ENCODE results near the gene KSR2. TPM values are rescaled to one million over a fixed set of nuclear protein-coding genes. Genes with fewer than 3 reads are reported as not detected.
"Not testable (repeated sequence)": the region's sequence is repeated elsewhere in the genome, so short reads cannot be mapped to it uniquely, and the experiment has no call there.

The KSR2 gene
- total RNA-seq, 1 donor: 0.10 TPM

DNA sequence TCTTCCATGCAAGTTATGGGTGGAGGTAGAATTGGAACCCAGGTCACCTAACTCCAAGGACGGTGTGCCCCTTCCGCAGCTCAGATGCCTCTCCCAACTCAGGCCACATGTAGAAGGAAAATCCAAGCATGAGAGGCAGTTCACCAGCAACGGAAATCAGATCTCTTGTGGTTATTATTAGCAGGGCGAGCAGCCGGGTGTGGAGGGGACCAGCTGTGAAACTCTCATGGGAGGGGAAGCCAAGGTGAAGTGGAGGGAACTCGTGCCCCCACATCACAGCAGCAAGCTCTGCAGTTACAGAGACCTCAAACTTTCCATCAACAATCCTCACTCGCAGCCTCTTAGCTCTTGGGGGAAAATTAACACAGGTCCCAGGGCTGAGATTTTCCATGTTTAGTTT lies 79.7 kb downstream of the KSR2 start:
- no peaks in the 10 kb centered on the region for H3K4me1 ChIP-seq (ENCODE audit: insufficient read depth, low read length)
- no peak overlapping the region for H3K4me3 ChIP-seq (ENCODE audit: low read length)
- H3K27me3 ChIP-seq (ENCODE audit: insufficient read depth, low read length): no peaks in the 10 kb centered on the region

DNA sequence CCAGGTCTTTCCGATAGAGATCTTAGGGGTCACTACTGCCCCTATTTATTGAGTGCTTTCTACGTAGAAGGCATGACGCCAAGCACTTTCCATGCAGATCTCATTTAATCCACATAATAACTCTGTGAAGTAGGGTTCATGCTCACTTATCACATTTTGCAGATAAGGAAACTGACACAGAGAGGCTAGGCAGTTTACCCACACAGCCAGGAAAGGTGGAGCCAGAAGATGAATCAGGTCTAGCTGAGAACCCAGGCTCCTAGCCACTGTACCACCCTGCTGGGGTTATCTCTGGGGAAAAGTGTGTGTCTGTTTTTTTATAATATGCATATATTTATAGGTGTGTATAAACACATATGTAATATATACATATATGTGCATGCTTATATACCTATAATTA lies 83.6 kb downstream of the KSR2 start:
- Histone ChIP-seq H3K4me1 (ENCODE audit: insufficient read depth, low read length) (no peaks in the 10 kb centered on the region), H3K27me3 (ENCODE audit: insufficient read depth, low read length) (no peaks in the 10 kb centered on the region), H3K4me3 (ENCODE audit: low read length) (no peak overlapping the region), H3K9me3 (ENCODE audit: low read depth, low read length) (no peaks in the 10 kb centered on the region)

More for the DNA sequence above, 79.7 kb downstream of the KSR2 start:
- H3K9me3 ChIP-seq (ENCODE audit: low read depth, low read length): no peaks in the 10 kb centered on the region

DNA sequence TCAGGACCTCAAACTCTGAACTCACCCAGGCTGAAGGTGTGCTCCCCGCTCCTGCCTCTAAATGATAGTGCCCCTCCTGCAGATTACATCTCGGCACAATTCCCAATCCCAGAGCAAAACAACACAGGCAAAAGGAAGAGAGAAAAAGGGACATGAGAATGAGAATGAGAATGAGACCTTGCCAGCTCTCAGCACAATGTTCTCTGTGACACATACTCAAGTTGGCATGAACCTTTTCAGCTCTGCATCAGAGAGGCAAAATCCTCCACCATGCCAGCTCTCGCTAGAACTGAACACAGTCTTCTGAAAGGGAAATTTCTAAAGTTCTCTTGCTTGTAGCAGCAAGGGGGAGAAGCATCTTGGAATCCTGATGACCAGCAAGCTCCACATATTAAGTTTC lies 84.6 kb downstream of the KSR2 start:
- Histone ChIP-seq H3K4me1 (ENCODE audit: insufficient read depth, low read length) (no peaks in the 10 kb centered on the region), H3K4me3 (ENCODE audit: low read length) (no peak overlapping the region), H3K9me3 (ENCODE audit: low read depth, low read length) (no peaks in the 10 kb centered on the region), H3K27me3 (ENCODE audit: insufficient read depth, low read length) (no peaks in the 10 kb centered on the region)

- no peaks in the 10 kb centered on the region for H3K4me1 ChIP-seq (ENCODE audit: insufficient read depth, low read length)
- no peak overlapping the region for H3K4me3 ChIP-seq (ENCODE audit: low read length)
- H3K27me3 ChIP-seq (ENCODE audit: insufficient read depth, low read length): no peaks in the 10 kb centered on the region
- H3K9me3 ChIP-seq (ENCODE audit: low read depth, low read length): no peaks in the 10 kb centered on the region
Measured at GRCh38 chr12:117882603-117883184, 86.1 kb downstream of the KSR2 start.

- H3K9me3 ChIP-seq (ENCODE audit: low read depth, low read length): no peaks in the 10 kb centered on the region
- H3K4me1 ChIP-seq (ENCODE audit: insufficient read depth, low read length): no peaks in the 10 kb centered on the region
- H3K27me3 ChIP-seq (ENCODE audit: insufficient read depth, low read length): no peaks in the 10 kb centered on the region
- no peak overlapping the region for H3K4me3 ChIP-seq (ENCODE audit: low read length)
Measured at GRCh38 chr12:117882181-117882580, 86.6 kb downstream of the KSR2 start.

DNA sequence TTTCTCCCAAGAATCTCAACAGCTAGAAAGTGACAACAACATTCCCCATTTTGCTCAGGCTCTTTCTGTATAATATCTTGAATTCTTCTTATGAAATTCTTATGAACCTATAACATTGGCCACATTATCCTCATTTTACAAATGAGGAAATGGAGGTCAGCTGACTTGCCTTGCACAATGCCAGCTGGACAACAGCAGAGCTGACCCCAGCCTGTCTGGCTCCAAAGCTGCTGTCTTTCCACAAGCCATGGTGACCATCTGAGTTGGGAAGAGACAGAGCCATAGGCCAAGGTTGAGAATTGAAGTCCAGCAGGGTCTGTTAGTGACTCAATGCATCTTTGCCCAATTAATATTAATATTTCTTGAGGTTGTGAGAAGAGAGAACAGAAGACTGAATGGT lies 87.3 kb downstream of the KSR2 start:
- Histone ChIP-seq H3K27me3 (ENCODE audit: insufficient read depth, low read length) (no peaks in the 10 kb centered on the region), H3K4me1 (ENCODE audit: insufficient read depth, low read length) (no peaks in the 10 kb centered on the region), H3K9me3 (ENCODE audit: low read depth, low read length) (no peaks in the 10 kb centered on the region), H3K4me3 (ENCODE audit: low read length) (no peak overlapping the region)

- Histone ChIP-seq H3K4me3 (ENCODE audit: low read length) (no peak overlapping the region), H3K27me3 (ENCODE audit: insufficient read depth, low read length) (peaks cover 11% of the 10 kb centered on the region), H3K4me1 (ENCODE audit: insufficient read depth, low read length) (no peaks in the 10 kb centered on the region), H3K9me3 (ENCODE audit: low read depth, low read length) (no peaks in the 10 kb centered on the region)
Measured at GRCh38 chr12:117878605-117879004, 90.2 kb downstream of the KSR2 start.

GRCh38 chr12:117876436-117876816 lies 92.4 kb downstream of the KSR2 start:
- H3K4me3 ChIP-seq (ENCODE audit: low read length): no peak overlapping the region
- peaks cover 11% of the 10 kb centered on the region for H3K27me3 ChIP-seq (ENCODE audit: insufficient read depth, low read length)
- H3K4me1 ChIP-seq (ENCODE audit: insufficient read depth, low read length): no peaks in the 10 kb centered on the region
- no peaks in the 10 kb centered on the region for H3K9me3 ChIP-seq (ENCODE audit: low read depth, low read length)

- Histone ChIP-seq H3K27me3 (ENCODE audit: insufficient read depth, low read length) (peaks cover 11% of the 10 kb centered on the region), H3K4me3 (ENCODE audit: low read length) (no peak overlapping the region), H3K4me1 (ENCODE audit: insufficient read depth, low read length) (no peaks in the 10 kb centered on the region), H3K9me3 (ENCODE audit: low read depth, low read length) (no peaks in the 10 kb centered on the region)
Measured at GRCh38 chr12:117875744-117876435, 92.9 kb downstream of the KSR2 start.

- H3K27me3 ChIP-seq (ENCODE audit: insufficient read depth, low read length): peaks cover 11% of the 10 kb centered on the region
- H3K4me1 ChIP-seq (ENCODE audit: insufficient read depth, low read length): no peaks in the 10 kb centered on the region
- no peaks in the 10 kb centered on the region for H3K9me3 ChIP-seq (ENCODE audit: low read depth, low read length)
- H3K4me3 ChIP-seq (ENCODE audit: low read length): no peak overlapping the region
Measured at GRCh38 chr12:117874842-117875434, 93.9 kb downstream of the KSR2 start.

- H3K9me3 ChIP-seq (ENCODE audit: low read depth, low read length); H3K4me3 ChIP-seq (ENCODE audit: low read length); H3K4me1 ChIP-seq (ENCODE audit: insufficient read depth, low read length): not testable (repeated sequence)
- H3K27me3 ChIP-seq (ENCODE audit: insufficient read depth, low read length): peaks cover 11% of the 10 kb centered on the region
Measured at GRCh38 chr12:117874198-117874597, 94.6 kb downstream of the KSR2 start.

DNA sequence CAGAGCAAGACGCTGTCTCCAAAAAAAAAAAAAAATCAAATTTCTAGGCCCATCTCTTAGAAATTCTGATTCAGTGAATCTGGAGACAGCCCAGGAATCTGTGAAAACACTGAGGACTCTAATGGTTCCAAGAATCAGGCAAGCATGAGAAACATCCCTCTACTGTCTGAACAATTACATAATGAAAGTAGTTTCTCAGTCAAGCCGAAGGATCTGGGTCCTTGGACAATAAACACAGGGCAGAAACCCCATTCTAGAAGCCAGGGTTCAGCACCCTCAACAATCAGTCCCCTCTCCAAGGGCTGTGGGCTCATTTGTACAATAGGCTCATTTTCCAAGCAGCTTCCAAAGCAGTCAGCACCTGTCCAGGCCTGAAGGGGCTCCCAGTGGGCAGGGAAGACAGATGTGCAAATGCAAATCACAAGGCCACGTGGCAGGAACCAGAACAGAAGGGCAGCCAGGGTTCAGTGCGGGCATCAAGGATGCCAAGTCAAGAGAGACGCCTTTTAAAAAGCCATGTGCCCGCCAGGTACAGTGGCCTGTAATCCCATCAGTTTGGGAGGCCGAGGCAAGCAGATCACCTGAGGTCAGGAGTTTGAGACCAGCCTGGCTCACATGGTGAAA lies 96.1 kb downstream of the KSR2 start:
- H3K9me3 ChIP-seq (ENCODE audit: low read depth, low read length): no peaks in the 10 kb centered on the region
- no peak overlapping the region for H3K4me3 ChIP-seq (ENCODE audit: low read length)
- peaks cover 11% of the 10 kb centered on the region for H3K27me3 ChIP-seq (ENCODE audit: insufficient read depth, low read length)
- H3K4me1 ChIP-seq (ENCODE audit: insufficient read depth, low read length): no peaks in the 10 kb centered on the region

GRCh38 chr12:117869551-117869950 lies 99.2 kb downstream of the KSR2 start:
- Histone ChIP-seq H3K4me3 (ENCODE audit: low read length) (no peak overlapping the region), H3K27me3 (ENCODE audit: insufficient read depth, low read length) (no peaks in the 10 kb centered on the region), H3K9me3 (ENCODE audit: low read depth, low read length) (no peaks in the 10 kb centered on the region), H3K4me1 (ENCODE audit: insufficient read depth, low read length) (no peaks in the 10 kb centered on the region)

DNA sequence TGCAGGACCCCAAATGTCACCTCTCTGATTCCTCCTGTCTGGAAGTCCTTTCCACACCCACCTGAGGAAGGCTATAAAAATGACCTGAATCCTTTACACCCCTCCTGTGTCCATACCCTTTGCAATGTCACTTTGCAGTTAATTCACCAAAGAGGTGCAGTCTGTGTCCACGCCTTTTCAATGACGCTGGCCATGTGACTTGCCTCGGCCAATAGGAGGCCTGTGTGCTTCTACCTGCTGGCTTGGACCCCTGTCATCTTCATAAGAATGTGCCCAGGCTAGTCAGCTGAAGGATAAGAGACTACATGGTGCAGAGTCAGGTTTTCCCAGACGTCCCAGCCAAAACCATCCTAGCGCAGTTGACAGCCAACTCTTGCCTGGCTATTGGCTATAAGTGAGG lies 101.4 kb downstream of the KSR2 start:
- Histone ChIP-seq H3K27me3 (ENCODE audit: insufficient read depth, low read length) (no peaks in the 10 kb centered on the region), H3K4me3 (ENCODE audit: low read length) (no peak overlapping the region), H3K4me1 (ENCODE audit: insufficient read depth, low read length) (no peaks in the 10 kb centered on the region), H3K9me3 (ENCODE audit: low read depth, low read length) (no peaks in the 10 kb centered on the region)

DNA sequence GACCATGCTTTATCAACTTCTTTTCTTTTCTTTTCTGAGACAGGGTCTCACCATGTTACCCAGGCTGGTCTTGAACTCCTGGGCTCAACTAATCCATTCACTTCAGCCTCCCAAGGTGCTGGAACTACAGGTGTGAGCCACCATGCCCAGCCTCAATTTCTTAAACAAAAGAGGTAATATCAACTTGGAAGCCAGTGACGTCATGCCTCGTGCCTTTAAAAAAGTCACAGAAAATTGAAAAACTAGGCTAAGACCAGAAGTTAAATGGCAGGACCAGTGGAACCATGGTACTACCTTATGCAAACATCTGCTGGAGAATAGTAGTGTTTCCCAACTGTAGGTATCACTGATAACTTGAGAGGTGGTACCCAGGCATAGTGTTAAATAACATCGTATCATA lies 103.3 kb downstream of the KSR2 start:
- Histone ChIP-seq H3K9me3 (ENCODE audit: low read depth, low read length) (no peaks in the 10 kb centered on the region), H3K27me3 (ENCODE audit: insufficient read depth, low read length) (no peaks in the 10 kb centered on the region), H3K4me3 (ENCODE audit: low read length) (no peak overlapping the region), H3K4me1 (ENCODE audit: insufficient read depth, low read length) (no peaks in the 10 kb centered on the region)
